Measurements from ENCODE around the gene USP10. TPM values are rescaled to one million over a fixed set of nuclear protein-coding genes. Genes with fewer than 3 reads are reported as not detected.

USP10 gene
- total RNA-seq, 1 donor from 2014 or later: 62.7 TPM

- peak overlapping the region; percentile 73 for H3K27ac ChIP-seq
- no peak for ATAC-seq
- no peaks in the 10 kb centered on the region for H3K9me3 ChIP-seq
- no peaks in the 10 kb centered on the region for H3K36me3 ChIP-seq
- peaks cover 25% of the 10 kb centered on the region for H3K4me1 ChIP-seq
- no peak for DNase-seq
- peaks cover 17% of the 10 kb centered on the region for H3K27me3 ChIP-seq (ENCODE audit: low read depth)
- H3K4me3 ChIP-seq: peak overlapping the region; percentile 61
- TF ChIP-seq, protein P1, sequence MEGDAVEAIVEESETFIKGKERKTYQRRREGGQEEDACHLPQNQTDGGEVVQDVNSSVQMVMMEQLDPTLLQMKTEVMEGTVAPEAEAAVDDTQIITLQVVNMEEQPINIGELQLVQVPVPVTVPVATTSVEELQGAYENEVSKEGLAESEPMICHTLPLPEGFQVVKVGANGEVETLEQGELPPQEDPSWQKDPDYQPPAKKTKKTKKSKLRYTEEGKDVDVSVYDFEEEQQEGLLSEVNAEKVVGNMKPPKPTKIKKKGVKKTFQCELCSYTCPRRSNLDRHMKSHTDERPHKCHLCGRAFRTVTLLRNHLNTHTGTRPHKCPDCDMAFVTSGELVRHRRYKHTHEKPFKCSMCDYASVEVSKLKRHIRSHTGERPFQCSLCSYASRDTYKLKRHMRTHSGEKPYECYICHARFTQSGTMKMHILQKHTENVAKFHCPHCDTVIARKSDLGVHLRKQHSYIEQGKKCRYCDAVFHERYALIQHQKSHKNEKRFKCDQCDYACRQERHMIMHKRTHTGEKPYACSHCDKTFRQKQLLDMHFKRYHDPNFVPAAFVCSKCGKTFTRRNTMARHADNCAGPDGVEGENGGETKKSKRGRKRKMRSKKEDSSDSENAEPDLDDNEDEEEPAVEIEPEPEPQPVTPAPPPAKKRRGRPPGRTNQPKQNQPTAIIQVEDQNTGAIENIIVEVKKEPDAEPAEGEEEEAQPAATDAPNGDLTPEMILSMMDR (IDR thresholded peaks at IDR 0.05): no peak
- intact Hi-C loops (cut with DNase I): no loop called here
Observed at GRCh38 chr16:84821179-84821578, 121.4 kb downstream of the USP10 start.

- TF ChIP-seq, protein P1 (IDR thresholded peaks at IDR 0.05): no peak
- ATAC-seq (no peak), DNase-seq (no peak)
- intact Hi-C loops (cut with DNase I): no loop called here
- peak overlapping the region; percentile 73 for H3K27ac ChIP-seq
- H3K4me3 ChIP-seq: peak overlapping the region; percentile 61
- peaks cover 25% of the 10 kb centered on the region for H3K4me1 ChIP-seq
- H3K9me3 ChIP-seq: no peaks in the 10 kb centered on the region
- H3K27me3 ChIP-seq (ENCODE audit: low read depth): peaks cover 17% of the 10 kb centered on the region
- H3K36me3 ChIP-seq: no peaks in the 10 kb centered on the region
Observed at GRCh38 chr16:84821728-84822689, 122.2 kb downstream of the USP10 start.

GRCh38 chr16:84822990-84823389, 123.2 kb downstream of the USP10 start:
- H3K9me3 ChIP-seq: no peaks in the 10 kb centered on the region
- H3K4me1 ChIP-seq: peaks cover 29% of the 10 kb centered on the region
- peaks cover 17% of the 10 kb centered on the region for H3K27me3 ChIP-seq (ENCODE audit: low read depth)
- H3K27ac ChIP-seq: peak overlapping the region; percentile 73
- TF ChIP-seq, protein P1 (IDR thresholded peaks at IDR 0.05): no peak
- DNase-seq: no peak
- no peaks in the 10 kb centered on the region for H3K36me3 ChIP-seq
- no peak for ATAC-seq
- peak overlapping the region; percentile 61 for H3K4me3 ChIP-seq
- intact Hi-C loops (cut with DNase I): no loop called here

- Histone ChIP-seq H3K27me3 (ENCODE audit: low read depth) (peaks cover 17% of the 10 kb centered on the region), H3K4me1 (peaks cover 34% of the 10 kb centered on the region), H3K27ac (peak overlapping the region; percentile 73), H3K4me3 (no peak overlapping the region), H3K36me3 (no peaks in the 10 kb centered on the region), H3K9me3 (no peaks in the 10 kb centered on the region)
- TF ChIP-seq, protein P1 (IDR thresholded peaks at IDR 0.05): no peak
- intact Hi-C loops (cut with DNase I): no loop called here
- DNase-seq (no peak), ATAC-seq (peak in 1 of 2 donors; percentile 3)
Observed at GRCh38 chr16:84823484-84823883, 123.7 kb downstream of the USP10 start.

DNA sequence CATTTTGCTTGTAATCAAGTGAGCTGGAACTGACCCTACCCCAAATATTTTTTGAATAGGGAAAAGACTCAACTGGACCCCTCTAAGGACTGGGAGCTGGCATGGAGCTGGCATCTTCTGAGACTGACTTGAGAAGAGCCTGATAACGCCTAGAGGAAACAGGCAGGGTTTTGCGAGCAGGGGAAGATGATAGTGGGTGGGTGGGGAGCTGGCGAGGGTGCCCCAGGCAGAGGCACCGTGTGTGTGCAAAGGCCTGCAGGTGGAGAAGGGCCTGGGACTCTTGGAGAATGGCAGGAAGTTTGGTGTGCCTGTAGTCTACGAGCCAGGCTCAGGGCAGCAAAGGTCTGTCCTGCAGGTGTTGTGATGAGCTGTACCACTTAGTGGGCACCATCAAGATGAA, 124.1 kb downstream of the USP10 start:
- peak overlapping the region; percentile 25 for H3K27ac ChIP-seq
- peaks cover 17% of the 10 kb centered on the region for H3K27me3 ChIP-seq (ENCODE audit: low read depth)
- TF ChIP-seq, protein P1 (IDR thresholded peaks at IDR 0.05): no peak
- H3K9me3 ChIP-seq: no peaks in the 10 kb centered on the region
- H3K4me3 ChIP-seq: no peak overlapping the region
- H3K36me3 ChIP-seq: no peaks in the 10 kb centered on the region
- peaks cover 38% of the 10 kb centered on the region for H3K4me1 ChIP-seq
- no peak for DNase-seq
- ATAC-seq: no peak
- intact Hi-C loops (cut with DNase I): no loop called here
